HFF-Myc (cell line): ENCODE results near the gene CAMK2B.

Source experiments
- DNase-seq: peaks from one replicate; pipeline ENCODE4 v3.0.0-alpha.2; 2011; ENCODE audit warnings: low read depth; ENCODE audit errors: extremely low read depth
- H3K4me3 ChIP-seq: replicated peaks from 2 replicates; pipeline ENCODE4 v1.5.1; 2011; ENCODE audit warnings: low read depth, mild to moderate bottlenecking, control low read depth, low read length
- CTCF ChIP-seq: IDR thresholded peaks from 2 replicates; pipeline ENCODE4 v1.5.1; 2012; ENCODE audit warnings: mild to moderate bottlenecking, low read depth, low read length, control low read depth; ENCODE audit errors: missing control alignments

The CAMK2B gene

GRCh38 chr7:44331682-44332081, 6.3 kb upstream of the CAMK2B start:
- no peak overlapping the region for H3K4me3 ChIP-seq
- TF ChIP-seq CTCF = no peak
- no peak for DNase-seq

DNA sequence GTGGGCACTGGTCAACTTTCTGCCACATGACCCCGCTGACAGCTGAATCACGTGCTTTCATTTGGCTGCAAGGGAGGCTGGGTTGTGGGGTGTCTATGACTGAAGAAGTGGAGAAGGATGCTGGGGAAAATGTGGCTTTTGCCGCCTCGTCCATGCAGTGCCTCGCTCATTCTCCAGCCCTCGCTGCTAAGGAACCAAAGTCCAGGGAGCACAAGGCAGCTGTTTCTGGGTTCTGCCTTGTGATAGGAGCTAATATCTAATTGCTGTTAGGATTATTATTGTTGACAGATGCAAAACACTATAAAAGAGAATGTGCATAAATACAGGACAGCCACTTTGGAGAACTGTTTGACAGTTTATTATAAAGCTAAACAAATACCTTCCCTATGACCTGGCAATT, 4.9 kb upstream of the CAMK2B start:
- TF ChIP-seq CTCF = no peak
- no peak overlapping the region for H3K4me3 ChIP-seq

GRCh38 chr7:44329888-44330287, 4.5 kb upstream of the CAMK2B start:
- DNase-seq = no peak
- no peak overlapping the region for H3K4me3 ChIP-seq
- no peak for TF ChIP-seq CTCF

More for the DNA sequence above, 4.9 kb upstream of the CAMK2B start:
- DNase-seq = no peak

- H3K4me3 ChIP-seq = no peak overlapping the region
- TF ChIP-seq CTCF = no peak
- DNase-seq = no peak
These were observed 3.7 kb upstream of the CAMK2B start for GRCh38 chr7:44329081-44329480.

DNA sequence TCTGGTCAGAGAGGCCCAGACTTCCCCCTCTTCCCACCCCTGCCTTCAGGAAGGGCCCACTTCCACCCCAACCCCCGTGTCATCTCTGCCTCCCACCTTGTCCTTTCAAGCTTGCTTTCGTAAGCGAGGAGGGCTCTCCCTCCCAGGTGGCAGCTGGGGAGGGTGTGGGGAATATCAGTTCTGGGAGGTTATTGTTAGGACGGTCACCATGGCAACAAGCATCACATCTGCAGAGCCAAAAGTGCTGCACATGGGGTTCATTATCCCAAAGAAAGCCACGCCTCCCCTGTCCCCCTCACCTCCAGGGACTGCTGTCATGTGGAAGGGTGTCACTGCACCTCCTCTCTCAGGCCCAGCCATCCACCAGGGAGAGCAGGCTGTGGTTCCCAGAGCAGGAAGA, 2.6 kb upstream of the CAMK2B start:
- TF ChIP-seq CTCF = no peak
- no peak overlapping the region for H3K4me3 ChIP-seq
- no peak for DNase-seq

DNA sequence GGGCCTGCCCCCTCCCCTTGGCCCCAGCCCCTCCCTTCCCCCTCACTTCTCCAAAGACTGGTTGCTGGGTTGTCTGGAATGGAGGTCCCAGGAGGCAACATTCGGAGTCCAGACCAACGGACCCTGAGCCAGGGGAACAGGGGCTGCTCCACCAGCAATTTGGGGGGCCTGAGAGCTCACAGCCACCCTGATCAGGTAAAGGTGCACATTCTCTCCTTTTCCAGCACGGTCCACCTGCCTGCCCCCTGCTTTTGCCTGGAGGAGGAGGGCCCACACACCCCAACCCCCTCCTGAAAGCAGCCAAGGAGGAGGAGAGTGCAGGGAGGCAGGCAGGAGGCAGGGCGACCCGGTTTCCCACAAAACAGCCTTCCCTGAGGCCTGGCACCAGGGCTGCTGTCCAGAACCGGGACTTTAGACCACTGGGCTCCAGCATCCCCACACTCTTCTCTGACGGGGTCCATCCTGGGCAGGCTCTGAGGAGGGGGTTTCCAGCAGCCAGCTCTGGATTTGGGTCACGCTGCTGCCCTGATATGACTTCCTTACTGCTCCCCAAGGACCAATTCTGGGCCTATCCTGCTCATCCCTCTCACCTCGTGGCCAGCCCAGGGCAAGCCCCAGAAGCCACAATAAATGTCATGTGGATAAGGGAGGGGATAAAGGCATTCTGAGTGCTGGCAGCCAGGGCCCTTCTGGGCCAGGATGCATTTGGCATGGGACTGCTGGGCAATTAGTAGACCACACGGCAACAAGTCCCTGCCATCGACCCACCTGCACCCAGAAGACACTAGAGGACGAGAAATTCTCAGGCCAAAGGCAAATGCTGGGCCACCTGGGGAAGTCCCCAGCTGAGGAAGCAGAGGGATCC, 1.1 kb upstream of the CAMK2B start:
- no peak overlapping the region for H3K4me3 ChIP-seq
- DNase-seq = no peak
- TF ChIP-seq CTCF = no peak

DNA sequence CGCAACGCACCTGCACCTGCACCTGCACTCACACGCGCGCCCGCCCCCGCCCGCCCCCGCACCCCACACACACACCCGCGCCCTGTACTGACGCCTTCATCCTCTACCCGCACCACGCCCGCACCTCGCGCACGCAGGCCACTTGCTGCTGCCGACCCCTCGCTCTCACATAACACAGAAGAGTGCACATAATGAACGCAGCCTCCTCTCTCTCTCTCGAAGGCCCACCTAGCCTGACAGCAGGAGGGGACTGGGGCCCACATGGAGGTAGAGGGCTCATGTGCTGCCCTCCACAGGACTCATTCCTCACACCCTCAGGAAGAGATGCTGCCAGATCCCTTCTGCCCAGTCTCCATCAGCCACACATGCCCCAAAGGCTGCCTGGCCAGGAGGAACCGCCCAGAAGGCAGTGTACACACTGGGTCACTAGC, 432 bp upstream of the CAMK2B start:
- no peak for DNase-seq
- H3K4me3 ChIP-seq = no peak overlapping the region
- TF ChIP-seq CTCF = no peak
